ENCODE data around the gene CARMIL1.

DNA sequence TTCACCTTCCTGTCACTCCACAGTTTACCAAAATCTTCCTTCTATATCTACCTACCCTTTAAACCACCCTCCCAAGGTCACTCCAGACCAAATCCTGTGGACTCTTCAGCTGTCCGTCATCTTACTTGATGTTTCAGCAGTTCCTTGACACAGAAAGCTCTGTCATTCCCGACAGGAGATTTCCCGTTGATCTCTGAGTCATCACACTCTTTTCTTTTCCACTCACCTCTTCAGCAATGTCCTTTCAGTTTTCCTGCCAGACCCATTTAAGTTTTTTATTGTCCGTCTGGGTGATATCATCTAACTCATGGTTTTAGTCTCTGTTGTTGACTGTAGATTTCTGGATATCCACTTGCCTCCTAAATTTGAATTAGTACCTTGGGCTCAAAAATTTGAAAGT, 302.9 kb downstream of the CARMIL1 start:
- no peak for TF ChIP-seq POLR2A (IDR thresholded peaks at IDR 0.05)
- TF ChIP-seq, protein P1, sequence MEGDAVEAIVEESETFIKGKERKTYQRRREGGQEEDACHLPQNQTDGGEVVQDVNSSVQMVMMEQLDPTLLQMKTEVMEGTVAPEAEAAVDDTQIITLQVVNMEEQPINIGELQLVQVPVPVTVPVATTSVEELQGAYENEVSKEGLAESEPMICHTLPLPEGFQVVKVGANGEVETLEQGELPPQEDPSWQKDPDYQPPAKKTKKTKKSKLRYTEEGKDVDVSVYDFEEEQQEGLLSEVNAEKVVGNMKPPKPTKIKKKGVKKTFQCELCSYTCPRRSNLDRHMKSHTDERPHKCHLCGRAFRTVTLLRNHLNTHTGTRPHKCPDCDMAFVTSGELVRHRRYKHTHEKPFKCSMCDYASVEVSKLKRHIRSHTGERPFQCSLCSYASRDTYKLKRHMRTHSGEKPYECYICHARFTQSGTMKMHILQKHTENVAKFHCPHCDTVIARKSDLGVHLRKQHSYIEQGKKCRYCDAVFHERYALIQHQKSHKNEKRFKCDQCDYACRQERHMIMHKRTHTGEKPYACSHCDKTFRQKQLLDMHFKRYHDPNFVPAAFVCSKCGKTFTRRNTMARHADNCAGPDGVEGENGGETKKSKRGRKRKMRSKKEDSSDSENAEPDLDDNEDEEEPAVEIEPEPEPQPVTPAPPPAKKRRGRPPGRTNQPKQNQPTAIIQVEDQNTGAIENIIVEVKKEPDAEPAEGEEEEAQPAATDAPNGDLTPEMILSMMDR (IDR thresholded peaks at IDR 0.05) = no peak
